ENCODE data around the gene MALT1.

DNA sequence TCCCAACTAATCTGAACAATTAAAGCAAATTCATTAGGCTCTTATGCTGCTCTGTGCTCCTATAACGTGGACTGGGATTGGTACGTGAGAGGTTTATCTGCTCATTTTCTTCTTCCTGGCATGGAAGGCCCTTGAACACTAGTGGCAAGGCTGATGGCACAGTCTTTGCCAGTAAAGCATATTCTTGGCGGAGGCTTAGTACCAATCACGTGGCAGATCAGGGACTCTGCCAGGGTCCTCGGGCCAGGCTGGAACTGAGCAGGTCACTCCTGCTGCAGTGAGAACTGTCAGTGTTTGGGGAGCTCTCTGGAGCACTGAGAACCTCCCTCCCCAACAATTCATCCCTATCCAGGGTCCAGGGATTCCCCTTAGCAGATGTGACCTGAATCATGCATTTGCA is 38.7 kb upstream of the MALT1 start:
- TF ChIP-seq, protein P1, sequence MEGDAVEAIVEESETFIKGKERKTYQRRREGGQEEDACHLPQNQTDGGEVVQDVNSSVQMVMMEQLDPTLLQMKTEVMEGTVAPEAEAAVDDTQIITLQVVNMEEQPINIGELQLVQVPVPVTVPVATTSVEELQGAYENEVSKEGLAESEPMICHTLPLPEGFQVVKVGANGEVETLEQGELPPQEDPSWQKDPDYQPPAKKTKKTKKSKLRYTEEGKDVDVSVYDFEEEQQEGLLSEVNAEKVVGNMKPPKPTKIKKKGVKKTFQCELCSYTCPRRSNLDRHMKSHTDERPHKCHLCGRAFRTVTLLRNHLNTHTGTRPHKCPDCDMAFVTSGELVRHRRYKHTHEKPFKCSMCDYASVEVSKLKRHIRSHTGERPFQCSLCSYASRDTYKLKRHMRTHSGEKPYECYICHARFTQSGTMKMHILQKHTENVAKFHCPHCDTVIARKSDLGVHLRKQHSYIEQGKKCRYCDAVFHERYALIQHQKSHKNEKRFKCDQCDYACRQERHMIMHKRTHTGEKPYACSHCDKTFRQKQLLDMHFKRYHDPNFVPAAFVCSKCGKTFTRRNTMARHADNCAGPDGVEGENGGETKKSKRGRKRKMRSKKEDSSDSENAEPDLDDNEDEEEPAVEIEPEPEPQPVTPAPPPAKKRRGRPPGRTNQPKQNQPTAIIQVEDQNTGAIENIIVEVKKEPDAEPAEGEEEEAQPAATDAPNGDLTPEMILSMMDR (IDR thresholded peaks at IDR 0.05) = no peak
- no peak for TF ChIP-seq POLR2A (IDR thresholded peaks at IDR 0.05)
